Nephron (organoid): ENCODE data around the gene PLA2G4E.

Experiments used
- H3K27ac Mint-ChIP-seq, 3 experiments: 2 replicates each; pipeline ENCODE4 v1.8.0; 2020; ENCODE audit warnings: mixed read lengths in 3 of 3, mild to moderate bottlenecking in 2 of 3, moderate library complexity in 1 of 3
- H3K27me3 Mint-ChIP-seq: 2 replicates; pipeline ENCODE4 v1.8.0; 2021; ENCODE audit warnings: low read depth, mild to moderate bottlenecking, moderate library complexity, mixed read lengths
- H3K36me3 Mint-ChIP-seq: 2 replicates; pipeline ENCODE4 v1.8.0; 2020; ENCODE audit warnings: low read depth, mixed read lengths
- H3K4me1 Mint-ChIP-seq: 2 replicates; pipeline ENCODE4 v1.8.0; 2020; ENCODE audit warnings: mixed read lengths
- H3K4me3 Mint-ChIP-seq, 3 experiments: 2 replicates each; pipeline ENCODE4 v1.8.0; 2020; ENCODE audit warnings: mild to moderate bottlenecking in 3 of 3, mixed read lengths in 3 of 3, moderate library complexity in 2 of 3
- H3K9me3 Mint-ChIP-seq: 2 replicates; pipeline ENCODE4 v1.8.0; 2020; ENCODE audit warnings: mixed read lengths
- TF ChIP-seq, protein P1 (sequence below), 3 experiments: fragments of 200-600 bp; sonication (generic); IDR thresholded peaks; one replicate each; pipeline ENCODE4 v1.5.0; 2021; ENCODE audit warnings: antibody characterized with exemption in 3 of 3; ENCODE audit not compliant: unreplicated experiment in 3 of 3

The PLA2G4E gene

DNA sequence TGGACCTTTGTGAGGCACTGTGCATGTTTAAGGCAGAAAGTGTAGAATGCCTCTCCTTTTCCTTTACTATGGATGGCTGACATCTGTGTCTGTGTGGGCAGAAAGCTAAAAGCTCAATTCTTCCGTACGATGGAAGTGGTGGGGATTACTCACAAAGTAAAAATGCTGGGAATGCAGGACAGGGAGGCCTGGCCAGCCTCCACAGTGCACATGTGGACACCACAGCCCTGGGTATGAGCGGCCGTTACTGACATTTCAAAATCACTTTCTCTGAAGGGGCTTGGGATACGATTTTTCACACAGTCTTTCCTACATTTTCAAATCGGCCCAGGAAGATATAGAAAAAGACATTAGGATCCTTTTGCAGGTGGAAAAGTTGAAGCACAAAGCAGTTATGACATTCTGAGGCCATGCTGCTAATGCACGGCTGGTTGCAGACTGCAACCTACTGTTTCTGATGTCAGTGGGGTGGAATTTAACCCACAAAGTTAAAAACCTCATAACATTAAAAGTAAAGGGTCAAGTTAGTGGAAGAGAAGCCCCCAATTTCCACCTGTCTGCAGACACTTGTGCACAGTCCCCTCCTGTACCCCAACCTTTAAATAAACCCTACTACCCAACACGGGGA is 76.4 kb downstream of the PLA2G4E start:
- TF ChIP-seq, protein P1, sequence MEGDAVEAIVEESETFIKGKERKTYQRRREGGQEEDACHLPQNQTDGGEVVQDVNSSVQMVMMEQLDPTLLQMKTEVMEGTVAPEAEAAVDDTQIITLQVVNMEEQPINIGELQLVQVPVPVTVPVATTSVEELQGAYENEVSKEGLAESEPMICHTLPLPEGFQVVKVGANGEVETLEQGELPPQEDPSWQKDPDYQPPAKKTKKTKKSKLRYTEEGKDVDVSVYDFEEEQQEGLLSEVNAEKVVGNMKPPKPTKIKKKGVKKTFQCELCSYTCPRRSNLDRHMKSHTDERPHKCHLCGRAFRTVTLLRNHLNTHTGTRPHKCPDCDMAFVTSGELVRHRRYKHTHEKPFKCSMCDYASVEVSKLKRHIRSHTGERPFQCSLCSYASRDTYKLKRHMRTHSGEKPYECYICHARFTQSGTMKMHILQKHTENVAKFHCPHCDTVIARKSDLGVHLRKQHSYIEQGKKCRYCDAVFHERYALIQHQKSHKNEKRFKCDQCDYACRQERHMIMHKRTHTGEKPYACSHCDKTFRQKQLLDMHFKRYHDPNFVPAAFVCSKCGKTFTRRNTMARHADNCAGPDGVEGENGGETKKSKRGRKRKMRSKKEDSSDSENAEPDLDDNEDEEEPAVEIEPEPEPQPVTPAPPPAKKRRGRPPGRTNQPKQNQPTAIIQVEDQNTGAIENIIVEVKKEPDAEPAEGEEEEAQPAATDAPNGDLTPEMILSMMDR (IDR thresholded peaks at IDR 0.05; ENCODE audit: unreplicated experiment in 3 of 3): no peak
- Mint-ChIP-seq H3K27ac (peak overlapping the region; percentile 74 to 91 (median 88)), H3K4me3 (peak overlapping the region in 2 of 3 experiments; percentile 13 to 42), H3K4me1 (peaks cover 65% of the 10 kb centered on the region), H3K9me3 (no peaks in the 10 kb centered on the region), H3K27me3 (peaks cover 3% of the 10 kb centered on the region), H3K36me3 (no peaks in the 10 kb centered on the region)

DNA sequence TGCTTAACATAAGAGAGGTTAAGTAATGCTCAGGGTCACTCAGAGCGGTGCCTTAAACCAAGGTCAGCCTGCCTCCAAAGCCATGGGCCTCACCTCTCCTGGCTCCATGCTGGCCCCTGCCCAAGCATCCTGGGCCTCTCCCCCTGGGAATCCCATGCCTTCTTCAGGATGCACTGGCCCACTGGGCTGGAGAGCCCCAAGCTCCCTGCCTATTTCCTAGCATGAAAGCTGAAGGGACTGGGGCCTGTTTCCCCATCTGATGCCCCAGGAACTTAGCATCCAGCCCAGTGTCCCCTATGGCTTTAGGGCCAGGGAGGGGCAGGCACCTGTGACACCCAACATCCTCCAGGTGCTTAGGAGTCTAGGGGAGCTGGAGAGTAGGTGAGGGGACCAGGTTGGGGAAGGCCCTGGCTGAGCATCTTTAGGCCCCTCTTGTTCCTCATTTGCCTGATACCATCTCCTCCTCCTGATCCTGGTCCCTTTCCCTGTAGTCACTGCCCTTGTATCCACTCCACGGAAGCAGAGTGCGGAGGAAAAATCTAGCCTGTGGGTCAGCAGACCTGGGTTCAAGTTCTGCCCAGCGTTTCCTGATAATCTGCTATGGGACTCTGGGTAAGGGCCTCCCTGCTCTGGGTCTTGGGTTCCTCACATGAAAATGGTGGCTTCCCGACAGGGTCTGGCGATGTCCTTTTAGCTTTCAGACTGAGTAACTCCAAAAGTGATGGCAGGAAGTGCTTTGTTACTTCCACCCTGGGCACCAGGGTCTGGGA is 77.1 kb downstream of the PLA2G4E start:
- peaks cover 3% of the 10 kb centered on the region for H3K27me3 Mint-ChIP-seq
- TF ChIP-seq, protein P1 (IDR thresholded peaks at IDR 0.05; ENCODE audit: unreplicated experiment in 3 of 3): no peak
- no peaks in the 10 kb centered on the region for H3K36me3 Mint-ChIP-seq
- H3K4me1 Mint-ChIP-seq: peaks cover 65% of the 10 kb centered on the region
- H3K9me3 Mint-ChIP-seq: no peaks in the 10 kb centered on the region
- H3K27ac Mint-ChIP-seq: peak overlapping the region; percentile 74 to 91 (median 88)
- H3K4me3 Mint-ChIP-seq: peak overlapping the region in 1 of 3 experiments; percentile 13

DNA sequence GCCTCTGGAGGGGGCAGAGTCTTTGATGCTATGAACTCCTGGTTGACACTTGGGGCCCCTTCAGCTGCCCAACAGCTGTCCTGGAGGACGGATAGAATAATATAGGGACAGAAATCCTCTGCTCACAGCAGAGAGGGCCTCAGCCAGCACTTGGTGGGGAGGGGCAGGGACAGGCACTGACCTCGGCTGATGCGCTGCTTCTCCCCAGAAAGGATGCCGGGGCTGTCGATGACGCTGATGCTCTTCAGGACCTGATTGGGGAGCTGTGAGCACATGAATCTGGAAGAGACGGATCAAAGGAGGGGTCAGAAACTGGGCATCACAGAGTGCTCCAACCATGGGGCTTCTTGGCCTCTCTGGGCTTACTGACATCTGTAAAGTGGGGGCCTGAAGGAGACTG is 78.0 kb downstream of the PLA2G4E start:
- Mint-ChIP-seq H3K4me1 (peaks cover 65% of the 10 kb centered on the region), H3K27ac (peak overlapping the region; percentile 29 to 71 (median 71)), H3K4me3 (peak overlapping the region in 1 of 3 experiments; percentile 8), H3K36me3 (no peaks in the 10 kb centered on the region), H3K9me3 (no peaks in the 10 kb centered on the region), H3K27me3 (peaks cover 3% of the 10 kb centered on the region)
- TF ChIP-seq, protein P1 (IDR thresholded peaks at IDR 0.05; ENCODE audit: unreplicated experiment in 3 of 3): no peak

DNA sequence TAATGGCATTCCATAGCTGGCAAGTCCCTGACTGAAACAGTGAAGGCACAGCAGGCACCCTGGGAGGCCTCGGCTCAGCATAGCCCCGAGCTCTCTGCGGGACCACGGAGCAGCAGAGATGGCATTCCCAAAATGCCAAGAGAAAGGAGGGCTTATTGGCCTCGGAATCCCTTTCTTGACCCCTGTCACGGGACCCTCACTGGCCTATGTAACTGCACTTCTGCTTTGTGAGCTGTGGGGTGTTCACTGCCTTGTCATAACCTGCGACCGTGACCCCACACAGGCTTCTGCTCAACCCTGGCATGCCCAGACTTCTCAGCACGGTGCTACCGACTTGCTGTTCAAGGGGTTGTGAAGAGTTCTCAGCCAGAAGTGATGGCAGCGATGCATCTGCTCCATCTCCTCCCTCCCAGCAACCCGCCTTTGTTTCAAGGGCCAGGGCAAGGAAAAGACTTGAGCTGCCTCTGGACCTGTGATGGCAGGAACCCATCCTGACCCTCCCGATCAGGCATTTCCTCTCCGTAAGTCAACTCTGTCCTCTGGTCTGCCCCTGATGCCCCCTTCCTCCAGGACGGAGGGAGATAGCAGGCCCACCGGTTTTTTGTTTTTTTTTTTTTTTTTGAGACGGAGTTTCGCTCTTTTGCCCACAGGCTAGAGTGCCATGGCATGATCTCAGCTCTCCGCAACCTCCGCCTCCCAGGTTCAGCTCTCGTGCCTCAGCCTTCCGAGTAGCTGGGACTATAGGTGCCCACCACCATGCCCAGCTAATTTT is 79.0 kb downstream of the PLA2G4E start:
- Mint-ChIP-seq H3K4me1 (peaks cover 58% of the 10 kb centered on the region), H3K4me3 (no peak overlapping the region), H3K9me3 (no peaks in the 10 kb centered on the region), H3K36me3 (no peaks in the 10 kb centered on the region), H3K27me3 (peaks cover 3% of the 10 kb centered on the region), H3K27ac (peak overlapping the region; percentile 29 to 71 (median 71))
- TF ChIP-seq, protein P1 (IDR thresholded peaks at IDR 0.05; ENCODE audit: unreplicated experiment in 3 of 3): no peak

DNA sequence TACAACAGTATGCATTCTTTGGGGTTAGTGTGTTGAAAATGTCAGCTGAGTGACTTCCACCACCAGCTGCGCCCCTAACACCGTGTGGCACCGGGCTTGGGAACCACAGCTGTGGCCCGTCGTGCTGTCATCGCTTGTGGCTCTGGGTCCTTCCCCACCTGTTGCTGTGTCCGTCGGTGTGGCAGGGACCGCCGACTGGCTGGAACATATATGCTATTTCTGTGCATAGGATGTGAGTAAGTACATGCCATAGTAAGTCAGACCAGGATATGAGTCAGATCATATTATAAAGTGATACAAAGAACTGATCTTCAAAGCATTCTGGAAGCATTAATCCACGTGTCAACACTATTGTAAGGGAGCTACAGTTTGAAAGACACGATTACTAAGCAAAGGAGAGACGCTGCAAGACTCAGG is 80.4 kb downstream of the PLA2G4E start:
- Mint-ChIP-seq H3K4me3 (peak overlapping the region in 1 of 3 experiments; percentile 9), H3K36me3 (no peaks in the 10 kb centered on the region), H3K9me3 (no peaks in the 10 kb centered on the region), H3K4me1 (peaks cover 50% of the 10 kb centered on the region), H3K27me3 (no peaks in the 10 kb centered on the region), H3K27ac (peak overlapping the region; percentile 36 to 67 (median 65))
- TF ChIP-seq, protein P1 (IDR thresholded peaks at IDR 0.05; ENCODE audit: unreplicated experiment in 3 of 3): no peak
